Fibroblast of lung (primary cell): ENCODE data around the gene RPH3AL. TPM values are rescaled to one million over a fixed set of nuclear protein-coding genes. Genes with fewer than 3 reads are reported as not detected.

Source experiments
- DNase-seq, 2 donors: peaks; one replicate each; pipeline versions ENCODE4 v3.0.0 to v3.0.0-alpha.2; 2010; ENCODE audit warnings: low read depth in 2 of 2
- H2AFZ ChIP-seq: 2 replicates; pipeline ENCODE4 v1.5.1; 2012; ENCODE audit warnings: low read length, control low read depth, inconsistent platforms
- H3K27ac ChIP-seq: 2 replicates; pipeline ENCODE4 v1.5.1; 2011; ENCODE audit warnings: low read length, control low read depth; ENCODE audit not compliant: insufficient read depth
- H3K27me3 ChIP-seq: 2 replicates; pipeline ENCODE4 v1.5.1; 2011; ENCODE audit warnings: mild to moderate bottlenecking, low read length; ENCODE audit not compliant: control insufficient read depth, insufficient read depth
- H3K36me3 ChIP-seq: 2 replicates; pipeline ENCODE4 v1.5.1; 2011; ENCODE audit warnings: low read length; ENCODE audit not compliant: control insufficient read depth, insufficient read depth
- H3K4me1 ChIP-seq: 2 replicates; pipeline ENCODE4 v1.5.1; 2011; ENCODE audit warnings: low read length; ENCODE audit not compliant: control insufficient read depth, insufficient read depth; ENCODE audit errors: extremely low read depth
- H3K4me2 ChIP-seq: 2 replicates; pipeline ENCODE4 v1.5.1; 2011; ENCODE audit warnings: low read length, control low read depth; ENCODE audit not compliant: insufficient read depth; ENCODE audit errors: extremely low read depth
- H3K4me3 ChIP-seq, 4 experiments: fragments of 200-600 bp in 1 of 4; sonication (generic) in 1 of 4; replicated peaks in 1 of 4; 2 replicates each; pipeline ENCODE4 v1.5.1; 2011 to 2016; ENCODE audit warnings: low read length in 4 of 4, low read depth in 3 of 4, mild to moderate bottlenecking in 3 of 4, control low read depth in 2 of 4, inconsistent platforms in 1 of 4, mixed read lengths in 1 of 4; ENCODE audit not compliant: insufficient read depth in 1 of 4; ENCODE audit errors: control extremely low read depth in 1 of 4
- H3K79me2 ChIP-seq: 2 replicates; pipeline ENCODE4 v1.5.1; 2012; ENCODE audit warnings: mild to moderate bottlenecking, low read length, inconsistent platforms; ENCODE audit not compliant: control insufficient read depth, insufficient read depth
- H3K9ac ChIP-seq: 2 replicates; pipeline ENCODE4 v1.5.1; 2011; ENCODE audit warnings: mild to moderate bottlenecking, low read length, control low read depth; ENCODE audit not compliant: insufficient read depth
- H3K9me3 ChIP-seq: 2 replicates; pipeline ENCODE4 v1.5.1; 2012; ENCODE audit warnings: low read depth, low read length; ENCODE audit not compliant: control insufficient read depth, insufficient read depth
- H4K20me1 ChIP-seq: 2 replicates; pipeline ENCODE4 v1.5.1; 2011; ENCODE audit warnings: low read length; ENCODE audit not compliant: control insufficient read depth, insufficient read depth; ENCODE audit errors: extremely low read depth
- CTCF ChIP-seq, 2 donors: IDR thresholded peaks in 1 of 2; conservative IDR thresholded peaks in 1 of 2; 1 replicate in 1 of 2; 2 replicates in 1 of 2; pipeline ENCODE4 v1.5.1; 2011 to 2012; ENCODE audit warnings: low read length in 2 of 2, control low read depth in 1 of 2, inconsistent platforms in 1 of 2, low read depth in 1 of 2, mild to moderate bottlenecking in 1 of 2
- EZH2 ChIP-seq: IDR thresholded peaks from 2 replicates; pipeline ENCODE4 v1.5.1; 2012; ENCODE audit warnings: low read length, control low read depth, mild to moderate bottlenecking; ENCODE audit errors: missing control alignments
- polyA plus RNA-seq, 2 donors: library from polyadenylated mRNA; depleted of rRNA in 1 of 2; stranded (reverse) in 1 of 2; unstranded in 1 of 2; fragments of >200 nt; gene quantifications; 2 replicates each; pipeline ENCODE4 v1.2.1, GENCODE V29; 2011 to 2012; ENCODE audit warnings: missing spikeins in 1 of 2
- total RNA-seq: library from RNA; depleted of rRNA; stranded (reverse); fragments of >200 nt; gene quantifications from 2 replicates; pipeline ENCODE4 v1.2.1, GENCODE V29; 2014

Gene RPH3AL
- total and polyA plus RNA-seq, 2 donors (not counting 1 experiment from before 2014, with no cell fraction given), result 0.49 to 3.0 TPM

- Histone ChIP-seq H4K20me1 (no peaks in the 10 kb centered on the region), H3K27ac (no peak overlapping the region), H3K9ac (no peak overlapping the region), H3K27me3 (no peaks in the 10 kb centered on the region), H3K4me1 (no peaks in the 10 kb centered on the region), H3K4me3 (no peak overlapping the region), H3K79me2 (no peaks in the 10 kb centered on the region), H3K9me3 (no peaks in the 10 kb centered on the region), H3K4me2 (no peak overlapping the region), H2AFZ (no peak overlapping the region), H3K36me3 (no peaks in the 10 kb centered on the region)
- no peak for DNase-seq
- TF ChIP-seq EZH2 (no peak), CTCF (conservative IDR thresholded peaks at IDR 0.05 in 1 of 2, IDR thresholded peaks at IDR 0.05 in 1 of 2; ENCODE audit: low read depth in 1 of 2, low read length in 2 of 2) (no peak)
Observed at GRCh38 chr17:292531-293382, 59.9 kb downstream of the RPH3AL start.

GRCh38 chr17:292016-292415 is 60.6 kb downstream of the RPH3AL start:
- H2AFZ ChIP-seq, result no peak overlapping the region
- H3K27me3 ChIP-seq, result no peaks in the 10 kb centered on the region
- H3K9ac ChIP-seq, result no peak overlapping the region
- DNase-seq, result no peak
- no peaks in the 10 kb centered on the region for H3K4me1 ChIP-seq
- no peak overlapping the region for H3K4me3 ChIP-seq
- TF ChIP-seq CTCF (conservative IDR thresholded peaks at IDR 0.05 in 1 of 2, IDR thresholded peaks at IDR 0.05 in 1 of 2; ENCODE audit: low read depth in 1 of 2, low read length in 2 of 2) (no peak), EZH2 (no peak)
- H4K20me1 ChIP-seq, result no peaks in the 10 kb centered on the region
- H3K36me3 ChIP-seq, result no peaks in the 10 kb centered on the region
- H3K79me2 ChIP-seq, result no peaks in the 10 kb centered on the region
- H3K27ac ChIP-seq, result no peak overlapping the region
- H3K9me3 ChIP-seq, result no peaks in the 10 kb centered on the region
- no peak overlapping the region for H3K4me2 ChIP-seq

- H3K79me2 ChIP-seq, result no peaks in the 10 kb centered on the region
- TF ChIP-seq EZH2, result no peak
- TF ChIP-seq CTCF (conservative IDR thresholded peaks at IDR 0.05 in 1 of 2, IDR thresholded peaks at IDR 0.05 in 1 of 2; ENCODE audit: low read depth in 1 of 2, low read length in 2 of 2), result no peak
- no peaks in the 10 kb centered on the region for H3K36me3 ChIP-seq
- H3K9ac ChIP-seq, result no peak overlapping the region
- H3K27me3 ChIP-seq, result no peaks in the 10 kb centered on the region
- no peak overlapping the region for H3K27ac ChIP-seq
- no peak overlapping the region for H3K4me2 ChIP-seq
- no peaks in the 10 kb centered on the region for H3K9me3 ChIP-seq
- no peaks in the 10 kb centered on the region for H3K4me1 ChIP-seq
- H3K4me3 ChIP-seq, result no peak overlapping the region
- no peak overlapping the region for H2AFZ ChIP-seq
- H4K20me1 ChIP-seq, result no peaks in the 10 kb centered on the region
- no peak for DNase-seq
Observed at GRCh38 chr17:291587-291986, 61.0 kb downstream of the RPH3AL start.
